ENCODE measurements around the gene LEMD3.
"Not testable (repeated sequence)": the region's sequence is repeated elsewhere in the genome, so short reads cannot be mapped to it uniquely, and the experiment has no call there.

The LEMD3 gene

DNA sequence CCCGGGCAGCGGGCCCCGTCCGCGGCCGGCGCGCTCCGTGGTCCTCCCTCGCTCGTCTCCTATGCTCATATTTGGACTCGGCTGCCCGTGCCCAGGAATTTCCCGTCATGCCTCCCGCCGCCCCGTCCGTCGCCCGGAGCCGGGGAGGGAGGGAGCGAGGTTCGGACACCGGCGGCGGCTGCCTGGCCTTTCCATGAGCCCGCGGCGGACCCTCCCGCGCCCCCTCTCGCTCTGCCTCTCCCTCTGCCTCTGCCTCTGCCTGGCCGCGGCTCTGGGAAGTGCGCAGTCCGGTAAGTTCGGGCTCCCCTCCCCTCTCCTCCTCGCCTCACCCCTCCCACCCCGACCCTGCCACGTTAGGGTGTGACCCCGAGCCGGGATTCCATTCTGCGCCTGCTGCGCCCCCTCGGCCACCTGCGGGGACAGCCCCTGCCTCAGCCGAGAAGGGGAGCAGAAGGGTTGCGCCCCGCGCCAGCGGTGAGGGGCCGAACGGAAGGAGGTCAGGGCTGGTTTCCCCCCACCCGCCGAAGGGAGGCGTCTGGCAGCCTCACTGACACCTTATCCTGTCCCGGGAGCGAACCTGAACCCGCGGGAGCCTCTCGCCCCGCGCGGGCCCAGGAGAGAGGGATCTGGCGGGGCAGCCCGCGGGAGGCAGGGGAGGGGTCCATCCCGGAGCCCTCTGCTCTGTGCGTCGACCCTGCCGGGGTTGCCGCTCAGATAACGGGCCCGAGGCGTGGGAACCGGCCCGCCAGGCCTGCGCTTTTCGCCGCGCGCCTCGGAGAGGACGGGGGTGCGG lies 109.4 kb downstream of the LEMD3 start, which contains the start of gene MSRB3:
Gene MSRB3 (plus strand): TSS at position 108 of the 793 bp plus-strand sequence. CDS start 29,897 bp downstream, outside the sequence.
- DNase-seq (ENCODE audit: low read depth in 3 of 3): peak in 1 of 3 experiments; percentile 1

DNA sequence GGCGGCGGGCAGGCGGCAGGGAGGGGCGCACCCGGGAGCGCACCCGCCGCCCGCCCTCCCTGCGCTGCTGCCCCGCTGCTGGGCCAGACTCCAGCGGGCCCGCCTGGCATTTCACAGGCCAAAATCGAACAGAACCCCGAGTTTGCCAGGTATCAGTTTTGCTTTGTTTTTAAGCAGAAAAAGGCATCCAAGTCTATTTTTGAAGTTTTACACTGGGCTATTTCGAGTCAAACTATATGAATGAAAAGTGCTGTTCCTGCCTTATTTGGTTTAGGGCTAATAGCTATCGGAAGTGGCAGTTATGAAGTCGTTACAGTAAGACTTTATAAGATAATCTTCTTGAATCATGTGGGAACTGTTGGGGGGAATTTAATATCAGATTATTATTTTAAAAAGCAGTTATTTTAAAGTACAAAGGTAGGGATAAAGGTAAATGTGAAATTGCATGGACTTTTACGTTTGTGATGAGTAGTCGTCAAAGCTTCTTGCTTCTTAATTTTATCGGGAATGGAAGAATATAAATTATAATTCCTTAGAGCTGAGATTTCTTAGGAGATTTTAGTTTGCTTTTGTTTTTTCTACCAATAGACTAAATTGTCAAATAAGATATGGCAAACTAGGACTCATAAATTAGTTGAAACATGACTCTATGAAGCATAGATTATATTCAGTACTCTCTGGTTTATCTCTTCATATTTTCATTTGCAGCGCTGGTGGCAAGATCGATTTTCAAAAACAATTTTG lies 110.2 kb downstream of the LEMD3 start:
- DNase-seq (ENCODE audit: low read depth in 3 of 3): no peak

DNA sequence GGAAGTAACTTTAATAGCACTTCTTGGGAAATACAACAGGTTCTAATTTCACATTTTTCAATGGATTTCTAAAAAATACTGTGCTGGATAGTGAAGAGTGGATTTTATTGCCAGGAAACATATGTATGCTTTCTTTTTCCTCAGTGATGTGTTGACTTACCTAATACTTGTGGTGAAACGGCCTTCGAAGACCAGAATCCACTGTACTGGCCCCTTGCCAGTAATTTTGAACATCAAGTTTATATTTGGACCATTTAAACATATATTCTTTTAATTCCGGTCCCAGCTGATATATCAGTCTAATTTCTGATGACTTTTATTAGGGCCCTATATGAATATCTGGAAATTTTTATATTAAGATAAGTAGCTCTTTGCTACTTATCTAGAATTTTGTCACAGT lies 110.9 kb downstream of the LEMD3 start:
- DNase-seq (ENCODE audit: low read depth in 3 of 3): no peak

DNA sequence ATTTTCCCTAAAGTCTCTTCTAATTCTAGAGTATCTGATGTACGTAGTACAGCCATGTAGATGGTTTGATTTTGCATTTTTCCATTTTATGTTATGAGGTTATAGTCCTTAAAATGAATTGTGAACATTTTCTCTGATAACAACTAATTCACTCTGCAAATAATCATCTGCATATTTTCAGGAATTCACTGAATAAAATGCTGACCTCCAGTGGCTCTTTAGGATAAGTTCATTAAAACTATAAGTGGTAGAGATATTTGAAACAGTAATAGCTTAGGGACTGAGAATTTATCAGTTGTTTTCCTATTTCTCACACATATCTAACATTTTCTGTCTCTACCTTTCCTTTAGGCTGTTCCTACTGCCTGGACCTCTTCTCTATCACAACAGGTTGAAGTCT lies 113.5 kb downstream of the LEMD3 start:
- DNase-seq (ENCODE audit: low read depth in 3 of 3): no peak

DNA sequence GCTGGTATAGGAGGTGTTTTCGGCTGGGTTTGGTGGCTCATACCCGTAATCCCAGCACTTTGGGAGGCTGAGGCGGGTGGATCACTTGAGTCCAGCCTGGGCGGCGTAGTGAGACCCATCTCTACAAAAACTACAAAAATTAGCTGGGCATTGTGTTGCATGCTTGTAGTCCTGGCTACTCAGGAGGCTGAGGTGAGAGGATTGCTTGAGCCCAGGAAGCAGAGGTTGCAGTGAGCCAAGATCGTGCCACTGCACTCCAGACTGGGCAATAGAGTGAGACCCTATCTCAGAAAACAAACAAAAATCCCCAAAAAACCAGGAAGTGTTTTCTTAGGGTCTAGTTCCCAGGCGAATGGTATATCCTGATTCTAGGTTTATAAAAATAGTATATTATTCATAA lies 116.1 kb downstream of the LEMD3 start:
- not testable (repeated sequence) for DNase-seq (ENCODE audit: low read depth in 3 of 3)

DNA sequence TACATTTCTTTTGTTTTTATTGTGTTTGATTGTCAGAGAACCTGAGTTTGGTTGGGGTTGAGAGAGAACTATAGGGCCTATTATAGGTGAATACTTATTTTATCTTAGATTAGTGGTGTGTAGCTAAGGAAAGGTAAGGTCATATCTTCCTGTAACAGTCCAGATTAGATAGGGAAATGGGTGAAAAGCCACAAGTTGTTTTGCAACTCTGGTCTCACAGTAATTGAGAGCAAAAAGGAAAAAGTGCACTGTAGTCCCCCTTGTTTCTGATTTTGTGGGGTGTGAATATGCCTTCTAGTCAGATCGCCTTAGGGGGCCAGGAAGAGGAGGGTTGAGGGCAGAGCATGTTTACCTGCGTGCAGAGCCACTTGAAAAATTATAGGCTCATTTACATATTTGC lies 118.0 kb downstream of the LEMD3 start:
- no peak for DNase-seq (ENCODE audit: low read depth in 3 of 3)

DNA sequence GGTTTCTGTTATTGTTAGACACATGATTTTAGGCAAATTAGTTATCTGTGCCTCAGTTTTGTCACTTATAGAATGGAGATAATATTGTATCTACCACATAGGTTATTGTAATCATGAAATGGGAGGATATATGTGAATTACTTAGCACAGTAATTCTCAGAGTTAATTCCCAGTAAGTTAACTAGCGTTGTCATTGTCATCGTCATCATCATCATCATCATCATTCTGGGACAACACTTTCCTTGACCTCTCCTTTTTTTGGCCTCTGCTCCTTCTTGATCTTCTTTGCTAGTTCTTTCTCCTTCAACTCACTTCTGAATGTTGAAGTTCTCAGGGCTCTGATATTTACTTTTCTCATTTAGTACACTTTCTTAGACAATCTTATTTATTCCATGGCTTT lies 122.9 kb downstream of the LEMD3 start:
- DNase-seq (ENCODE audit: low read depth in 3 of 3): no peak

DNA sequence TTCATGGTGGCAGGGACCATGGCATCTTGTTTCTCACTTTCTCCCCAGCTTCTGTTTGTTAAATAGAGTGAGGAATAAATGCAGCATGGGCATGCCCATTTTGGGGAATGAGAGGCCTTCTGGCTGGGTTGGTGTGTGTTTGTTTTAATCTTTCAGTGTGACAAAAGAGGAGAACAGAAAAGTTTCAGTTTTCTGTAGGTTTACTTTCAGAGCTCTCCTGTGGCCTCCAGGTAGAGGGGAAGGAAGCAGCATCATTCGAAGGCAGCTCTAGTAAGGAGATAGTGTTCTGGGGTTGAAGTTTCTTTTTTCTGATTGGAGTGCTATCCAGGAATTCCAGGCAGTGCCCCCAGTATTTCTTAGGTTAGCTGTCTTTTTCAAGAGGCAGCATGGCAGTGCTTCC lies 124.4 kb downstream of the LEMD3 start:
- DNase-seq (ENCODE audit: low read depth in 3 of 3): no peak

DNA sequence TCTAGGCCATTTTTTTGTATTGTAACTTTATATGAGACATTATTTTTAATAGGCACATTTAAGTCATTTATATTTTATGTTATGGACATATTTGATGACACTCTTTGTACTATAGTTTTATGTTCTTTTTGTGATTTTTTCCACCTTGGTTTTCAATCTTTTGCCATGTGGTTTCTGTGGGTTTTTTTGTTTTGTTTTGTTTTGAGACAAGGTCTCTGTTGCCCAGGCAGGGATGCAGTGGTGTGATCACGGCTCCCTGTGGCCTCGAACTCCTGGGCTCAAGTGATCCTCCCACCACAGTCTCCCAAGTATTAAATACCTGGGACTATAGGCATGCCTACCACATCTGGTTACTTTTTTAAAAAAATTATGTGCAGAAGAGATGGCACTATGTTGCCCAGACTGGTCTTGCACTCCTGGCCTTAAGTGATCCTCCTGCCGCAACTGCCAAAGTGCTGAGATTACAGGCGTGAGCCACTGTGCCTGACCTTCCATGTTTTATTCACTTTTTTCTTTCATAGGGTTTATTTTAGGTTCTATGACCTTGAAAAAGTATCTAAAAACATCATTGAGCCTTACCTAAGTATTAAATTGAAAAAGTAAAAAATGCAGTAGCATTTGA lies 125.4 kb downstream of the LEMD3 start:
- DNase-seq (ENCODE audit: low read depth in 3 of 3): no peak

DNA sequence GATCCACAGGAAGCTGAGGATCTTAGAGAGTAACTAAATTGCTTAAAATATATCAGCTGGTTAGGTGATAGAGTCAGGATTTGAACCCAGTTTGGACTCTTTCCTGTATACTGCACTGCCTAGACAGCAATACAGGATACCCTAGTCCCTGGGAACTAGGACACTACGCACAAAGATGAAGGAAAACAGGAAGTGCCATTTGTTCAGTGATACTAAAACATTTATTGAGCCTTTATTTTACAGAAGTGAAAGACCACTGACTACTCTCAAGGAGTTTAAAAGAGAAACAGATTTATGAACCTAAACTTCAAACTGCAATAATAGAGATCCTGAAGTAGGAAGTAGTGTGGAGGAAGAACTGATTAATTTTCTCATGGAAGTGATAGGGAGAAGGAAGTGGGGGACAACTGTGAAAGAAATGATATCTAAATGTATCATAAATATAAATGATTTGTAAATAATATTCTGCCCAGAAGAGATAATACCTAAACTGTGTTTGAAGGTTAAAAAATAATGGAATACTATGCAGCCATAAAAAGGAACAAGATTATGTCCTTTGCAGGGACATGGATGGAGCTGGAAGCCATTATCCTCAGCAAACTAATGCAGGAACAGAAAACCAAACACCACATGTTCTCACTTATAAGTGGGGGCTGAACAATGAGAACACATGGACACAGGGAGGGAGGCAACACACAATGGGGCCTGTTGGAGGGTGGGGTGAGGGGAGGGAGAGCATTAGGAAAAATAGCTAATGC lies 127.3 kb downstream of the LEMD3 start:
- no peak for DNase-seq (ENCODE audit: low read depth in 3 of 3)
